ENCODE measurements around the gene OPRM1. TPM values are rescaled to one million over a fixed set of nuclear protein-coding genes. Genes with fewer than 3 reads are reported as not detected.

OPRM1 gene
- total RNA-seq, 1 experiment from 2014 or later = not detected

GRCh38 chr6:154080461-154081189, 41.6 kb downstream of the OPRM1 start:
- no peak for DNase-seq (ENCODE audit: low spot score)

GRCh38 chr6:154086510-154086909, 47.5 kb downstream of the OPRM1 start:
- no peak for DNase-seq (ENCODE audit: low spot score)

GRCh38 chr6:154092326-154092962, 53.4 kb downstream of the OPRM1 start:
- no peak for DNase-seq (ENCODE audit: low spot score)

- DNase-seq (ENCODE audit: low spot score) = no peak
Measured at GRCh38 chr6:154093231-154094044, 54.4 kb downstream of the OPRM1 start.

GRCh38 chr6:154095571-154095970, 56.5 kb downstream of the OPRM1 start:
- no peak for DNase-seq (ENCODE audit: low spot score)

GRCh38 chr6:154096316-154096715, 57.3 kb downstream of the OPRM1 start:
- DNase-seq (ENCODE audit: low spot score) = no peak

- no peak for DNase-seq (ENCODE audit: low spot score)
Measured at GRCh38 chr6:154096834-154097233, 57.8 kb downstream of the OPRM1 start.

GRCh38 chr6:154099211-154099610, 60.2 kb downstream of the OPRM1 start:
- no peak for DNase-seq (ENCODE audit: low spot score)

- no peak for DNase-seq (ENCODE audit: low spot score)
Measured at GRCh38 chr6:154106251-154106650, 67.2 kb downstream of the OPRM1 start.

GRCh38 chr6:154111025-154111424, 72.0 kb downstream of the OPRM1 start:
- no peak for DNase-seq (ENCODE audit: low spot score)

- no peak for DNase-seq (ENCODE audit: low spot score)
Measured at GRCh38 chr6:154112181-154112809, 73.3 kb downstream of the OPRM1 start.

- no peak for DNase-seq (ENCODE audit: low spot score)
Measured at GRCh38 chr6:154113392-154113791, 74.4 kb downstream of the OPRM1 start.

GRCh38 chr6:154117485-154117884, 78.4 kb downstream of the OPRM1 start:
- DNase-seq (ENCODE audit: low spot score) = no peak

GRCh38 chr6:154122195-154122925, 83.3 kb downstream of the OPRM1 start:
- DNase-seq (ENCODE audit: low spot score) = no peak

- DNase-seq (ENCODE audit: low spot score) = no peak
Measured at GRCh38 chr6:154123155-154123956, 84.3 kb downstream of the OPRM1 start.

- DNase-seq (ENCODE audit: low spot score) = no peak
Measured at GRCh38 chr6:154125421-154125820, 86.4 kb downstream of the OPRM1 start.

GRCh38 chr6:154127657-154128056, 88.6 kb downstream of the OPRM1 start:
- DNase-seq (ENCODE audit: low spot score) = no peak

- no peak for DNase-seq (ENCODE audit: low spot score)
Measured at GRCh38 chr6:154134471-154135147, 95.6 kb downstream of the OPRM1 start.

- no peak for DNase-seq (ENCODE audit: low spot score)
Measured at GRCh38 chr6:154138793-154139192, 99.8 kb downstream of the OPRM1 start.

GRCh38 chr6:154139892-154140291, 100.9 kb downstream of the OPRM1 start:
- no peak for DNase-seq (ENCODE audit: low spot score)

All from HT-29 (cell line).